Endothelial cell of umbilical vein (primary cell): ENCODE data around the gene EHBP1L1.

Experiments used
- CTCF ChIP-seq, 2 donors: IDR thresholded peaks; 1 replicate in 1 of 2; 2 replicates in 1 of 2; pipeline ENCODE4 v1.5.1; 2011; ENCODE audit warnings: low read length in 2 of 2, mild to moderate bottlenecking in 2 of 2, moderate library complexity in 2 of 2, control low read depth in 1 of 2, inconsistent platforms in 1 of 2, low read depth in 1 of 2; ENCODE audit not compliant: insufficient read depth in 1 of 2; ENCODE audit errors: extremely low read depth in 1 of 2
- EZH2 ChIP-seq: IDR thresholded peaks from 2 replicates; pipeline ENCODE4 v1.6.1; 2012; ENCODE audit warnings: borderline replicate concordance, low read depth, mild to moderate bottlenecking, moderate library complexity, low read length, inconsistent platforms; ENCODE audit not compliant: severe bottlenecking
- FOS ChIP-seq: IDR thresholded peaks from 2 replicates; pipeline ENCODE4 v1.6.1; 2011; ENCODE audit warnings: mild to moderate bottlenecking, low read length, moderate library complexity, borderline replicate concordance; ENCODE audit not compliant: insufficient read depth
- GATA2 ChIP-seq: IDR thresholded peaks from 2 replicates; pipeline ENCODE4 v1.7.0; 2011; ENCODE audit warnings: low read depth, mild to moderate bottlenecking, moderate library complexity, mixed read lengths, low read length; ENCODE audit not compliant: insufficient read length, insufficient read depth
- JUN ChIP-seq: IDR thresholded peaks from 2 replicates; pipeline ENCODE4 v1.6.1; 2011; ENCODE audit warnings: borderline replicate concordance, low read depth; ENCODE audit not compliant: insufficient read length, insufficient read depth
- MAX ChIP-seq: IDR thresholded peaks from 2 replicates; pipeline ENCODE4 v1.6.1; 2011; ENCODE audit not compliant: insufficient read depth, insufficient read length
- MYC ChIP-seq: IDR thresholded peaks from one replicate; pipeline ENCODE4 v1.6.1; 2011; ENCODE audit warnings: mild to moderate bottlenecking, low read depth, low read length
- POLR2A ChIP-seq: IDR thresholded peaks from 2 replicates; pipeline ENCODE4 v1.6.1; 2012; ENCODE audit warnings: low read depth, mild to moderate bottlenecking, control low read depth, low read length
- POLR2AphosphoS5 ChIP-seq: IDR thresholded peaks from 2 replicates; pipeline ENCODE4 v1.6.1; 2012; ENCODE audit warnings: low read depth, mild to moderate bottlenecking, control low read depth, low read length, moderate library complexity; ENCODE audit not compliant: insufficient read depth

GRCh38 chr11:65610404-65610803 lies 34.6 kb downstream of the EHBP1L1 start:
- TF ChIP-seq CTCF (IDR thresholded peaks at IDR 0.05; ENCODE audit: extremely low read depth in 1 of 2, insufficient read depth in 1 of 2, low read depth in 1 of 2, low read length in 2 of 2) (no peak), FOS (no peak), EZH2 (no peak), POLR2A (no peak), JUN (no peak), GATA2 (no peak), POLR2AphosphoS5 (no peak), MYC (no peak), MAX (no peak)
